Heart right ventricle (tissue), 16 donors: Measurements from ENCODE around the gene PFDN2. TPM values are rescaled to one million over a fixed set of nuclear protein-coding genes. Genes with fewer than 3 reads are reported as not detected.

Source experiments
- ATAC-seq, 8 donors: fragments of 200-7000 bp; cut with Tn5 transposase; one replicate each; pipeline ENCODE4 v1.9.1; 2020; ENCODE audit warnings: mild to moderate bottlenecking in 8 of 8, moderate library complexity in 8 of 8, moderate number of reproducible peaks in 1 of 8
- DNase-seq, 2 donors: peaks; one replicate each; pipeline ENCODE4 v3.0.0-alpha.2; 2020
- H3K27ac ChIP-seq, 10 donors: fragments of 200-600 bp; sonication (generic) in 2 of 10; one replicate each; pipeline versions ENCODE4 v1.5.0 to v1.8.0; 2020 to 2022; ENCODE audit warnings: mild to moderate bottlenecking in 3 of 10
- H3K27me3 ChIP-seq, 7 donors: fragments of 200-600 bp; one replicate each; pipeline ENCODE4 v1.8.0; 2021 to 2022; ENCODE audit warnings: mild to moderate bottlenecking in 2 of 7
- H3K36me3 ChIP-seq, 9 donors: fragments of 200-600 bp; sonication (generic) in 1 of 9; one replicate each; pipeline versions ENCODE4 v1.5.0 to v1.8.0; 2020 to 2022; ENCODE audit warnings: mild to moderate bottlenecking in 2 of 9
- H3K4me1 ChIP-seq, 9 donors: fragments of 200-600 bp; sonication (generic) in 1 of 9; one replicate each; pipeline versions ENCODE4 v1.5.0 to v1.8.0; 2020 to 2022; ENCODE audit warnings: mild to moderate bottlenecking in 4 of 9
- H3K4me3 ChIP-seq, 10 donors: fragments of 200-600 bp; sonication (generic) in 2 of 10; one replicate each; pipeline versions ENCODE4 v1.5.0 to v1.8.0; 2020 to 2022; ENCODE audit warnings: mild to moderate bottlenecking in 7 of 10, moderate library complexity in 2 of 10
- H3K9me3 ChIP-seq, 11 donors: fragments of 200-600 bp in 10 of 11; sonication (generic) in 2 of 11; one replicate each; pipeline versions ENCODE4 v1.5.0 to v1.8.0; 2013 to 2022; ENCODE audit warnings: mild to moderate bottlenecking in 2 of 11, control low read depth in 1 of 11, moderate library complexity in 1 of 11
- CTCF ChIP-seq, 9 donors: fragments of 200-600 bp; sonication (generic) in 2 of 9; IDR thresholded peaks; one replicate each; pipeline versions ENCODE4 v1.5.0 to v1.8.0; 2021 to 2022; ENCODE audit warnings: antibody characterized with exemption in 9 of 9, mild to moderate bottlenecking in 5 of 9, moderate library complexity in 1 of 9
- WGBS, 2 donors: extraction: QIAGEN DNeasy Blood & Tissue Kit; methylation state at CpG; one replicate each; pipeline ENCODE4 v1.1.7; 2013; ENCODE audit warnings: inconsistent platforms in 1 of 2; 5-methylcytosine and 5-hydroxymethylcytosine counted together
- intact Hi-C, 10 donors: fragments of 100-400 bp; cut with DNase I; formaldehyde crosslinking; loops; one replicate each; pipeline versions ENCODE4 v1.11.1 to v1.14.2; 2022
- polyA plus RNA-seq, 2 donors: library from polyadenylated mRNA; stranded (reverse); fragments of 200-250 nt; gene quantifications; one replicate each; pipeline ENCODE4 v1.2.3, GENCODE V29; 2013
- total RNA-seq, 10 donors: library from RNA; stranded (reverse); fragmentation: NEBNext Ultra II Directional in 3 of 10; extraction: Animal tissue kit (Norgen Biotek cat#: 25700) in 3 of 10; gene quantifications; one replicate each; pipeline versions ENCODE4 v1.2.1 to v1.2.4, GENCODE V29; 2021 to 2023
- donor health status: Arrhythmogenic right ventricular cardiomyopathy.
- donor health status: ischemic (EF 13 %, LVEDD 7.1; RV severe dilation, severe dysfunction).
- donor health status: healthy with polysubstance abuse.
- donor health status: DM: no; HTN: yes; CAD: no.
- donor health status: DM: no; HTN: no; CAD: no.
- donor health status: ischemic (EF 25% LVEDD 6.9; RV normal size, moderate dysfunction).
- donor health status: ischemic (EF 25% LVEDD 5.7; RV mildly dilated, moderate dysfunction).
- donor health status: healthy.
- donor health status: DM: yes; HTN: yes; CAD: no.
- donor health status: Ischemic cardiomyopathy.
- donor health status: ischemic (EF 35%, LVEDD 5.7; RV mildly dilated, moderate dysfunction).
- donor health status: nonischemic (EF 11% LVEDD 7.7; RV severe dilation, severe dysfunction).
- donor health status: DM: yes; HTN: yes; CAD: no.
- donor health status: PGD.
- donor health status: ischemic (EF 29% LVEDD 5.4; RV normal size, mild dysfunction).
- donor health status: nonischemic (EF 23%, LVEDD 6.1; RV moderate dilation, normal function).

PFDN2 gene
- total and polyA plus RNA-seq, 12 donors: 44.6 to 273 (median 55.9) TPM

- no peak for TF ChIP-seq CTCF (IDR thresholded peaks at IDR 0.05)
- H3K4me1 ChIP-seq: peaks cover 14 to 81% (median 63%) of the 10 kb centered on the region in 9 donors
- WGBS, 2 donors: 88 to 94% methylated on average over 12 of the region's 12 CpGs
- no peaks in the 10 kb centered on the region for H3K27me3 ChIP-seq
- no peak for ATAC-seq
- DNase-seq: no peak
- no peaks in the 10 kb centered on the region for H3K9me3 ChIP-seq
- H3K27ac ChIP-seq: no peak overlapping the region
- intact Hi-C loops: loop anchor here in 2 of 10 donors (5.0 kb wide), 2 partner anchors 37 to 68 kb away; partner anchors contain the start of genes UFC1 (in 1 of the 2) and USF1 (in 1 of the 2)
- no peak overlapping the region for H3K4me3 ChIP-seq
- peaks cover 0 to 23% (median 4%) of the 10 kb centered on the region in 9 donors for H3K36me3 ChIP-seq
Measured at GRCh38 chr1:161115132-161115711, 2.6 kb downstream of the PFDN2 start.

GRCh38 chr1:161114556-161114955 is 3.3 kb downstream of the PFDN2 start:
- Histone ChIP-seq H3K4me3 (no peak overlapping the region), H3K27ac (no peak overlapping the region), H3K36me3 (peaks cover 0 to 23% (median 0%) of the 10 kb centered on the region in 9 donors), H3K9me3 (no peaks in the 10 kb centered on the region), H3K4me1 (peaks cover 11 to 75% (median 56%) of the 10 kb centered on the region in 9 donors), H3K27me3 (no peaks in the 10 kb centered on the region)
- TF ChIP-seq CTCF (IDR thresholded peaks at IDR 0.05): no peak
- intact Hi-C loops: no loop called here
- DNase-seq (no peak), ATAC-seq (no peak)
- WGBS, 2 donors: 85 to 91% methylated on average over 2 of the region's 2 CpGs

GRCh38 chr1:161113915-161114314 is 3.9 kb downstream of the PFDN2 start:
- DNase-seq (no peak), ATAC-seq (no peak)
- 82 to 90% methylated on average over 1 of the region's 1 CpG for WGBS, 2 donors
- H3K36me3 ChIP-seq: peaks cover 0 to 30% (median 0%) of the 10 kb centered on the region in 9 donors
- H3K4me1 ChIP-seq: peaks cover 8 to 69% (median 50%) of the 10 kb centered on the region in 9 donors
- no peaks in the 10 kb centered on the region for H3K27me3 ChIP-seq
- H3K9me3 ChIP-seq: no peaks in the 10 kb centered on the region
- H3K4me3 ChIP-seq: no peak overlapping the region
- intact Hi-C loops: no loop called here
- no peak overlapping the region for H3K27ac ChIP-seq
- no peak for TF ChIP-seq CTCF (IDR thresholded peaks at IDR 0.05)

GRCh38 chr1:161111527-161111926 is 6.3 kb downstream of the PFDN2 start:
- 78 to 79% methylated on average over 2 of the region's 2 CpGs for WGBS, 2 donors
- DNase-seq (no peak), ATAC-seq (no peak)
- Histone ChIP-seq H3K36me3 (peaks cover 0 to 34% (median 0%) of the 10 kb centered on the region in 9 donors), H3K4me3 (no peak overlapping the region), H3K4me1 (peaks cover 0 to 54% (median 37%) of the 10 kb centered on the region in 9 donors), H3K27ac (no peak overlapping the region), H3K27me3 (no peaks in the 10 kb centered on the region), H3K9me3 (no peaks in the 10 kb centered on the region)
- no peak for TF ChIP-seq CTCF (IDR thresholded peaks at IDR 0.05)
- intact Hi-C loops: no loop called here
